ENCODE results near the gene NTMT1. TPM values are rescaled to one million over a fixed set of nuclear protein-coding genes. Genes with fewer than 3 reads are reported as not detected.

NTMT1 gene
- total RNA-seq, 1 donor from 2014 or later: 25.6 TPM

- H3K4me3 ChIP-seq: peak overlapping the region; percentile 38
- ATAC-seq (no peak), DNase-seq (no peak)
- no peaks in the 10 kb centered on the region for H3K36me3 ChIP-seq
- H3K4me1 ChIP-seq: peaks cover 8% of the 10 kb centered on the region
- peaks cover 32% of the 10 kb centered on the region for H3K27me3 ChIP-seq
- intact Hi-C loops (cut with DNase I): no loop called here
- H3K27ac ChIP-seq: no peak overlapping the region
- no peaks in the 10 kb centered on the region for H3K9me3 ChIP-seq
- no peak for TF ChIP-seq CTCF (IDR thresholded peaks at IDR 0.05)
Measured at GRCh38 chr9:129664746-129665388, 38.9 kb downstream of the NTMT1 start.

- intact Hi-C loops (cut with DNase I): no loop called here
- H3K27ac ChIP-seq: no peak within 1 kb of the TSS
- H3K9me3 ChIP-seq: no peaks in the 10 kb centered on the region
- H3K27me3 ChIP-seq: peaks cover 32% of the 10 kb centered on the region
- peak within 1 kb of the TSS; percentile 38 for H3K4me3 ChIP-seq
- H3K36me3 ChIP-seq: no peaks in the 10 kb centered on the region
- DNase-seq: no peak
- peaks cover 8% of the 10 kb centered on the region for H3K4me1 ChIP-seq
- TF ChIP-seq CTCF (IDR thresholded peaks at IDR 0.05): no peak
- ATAC-seq: peak; percentile 12
Measured at GRCh38 chr9:129665389-129665775, 39.4 kb downstream of the NTMT1 start, which contains the start of gene PRRX2. Gene PRRX2, plus strand, starts transcription at chr9:129665647. Its CDS starts 221 bp downstream, at chr9:129665868.

DNA sequence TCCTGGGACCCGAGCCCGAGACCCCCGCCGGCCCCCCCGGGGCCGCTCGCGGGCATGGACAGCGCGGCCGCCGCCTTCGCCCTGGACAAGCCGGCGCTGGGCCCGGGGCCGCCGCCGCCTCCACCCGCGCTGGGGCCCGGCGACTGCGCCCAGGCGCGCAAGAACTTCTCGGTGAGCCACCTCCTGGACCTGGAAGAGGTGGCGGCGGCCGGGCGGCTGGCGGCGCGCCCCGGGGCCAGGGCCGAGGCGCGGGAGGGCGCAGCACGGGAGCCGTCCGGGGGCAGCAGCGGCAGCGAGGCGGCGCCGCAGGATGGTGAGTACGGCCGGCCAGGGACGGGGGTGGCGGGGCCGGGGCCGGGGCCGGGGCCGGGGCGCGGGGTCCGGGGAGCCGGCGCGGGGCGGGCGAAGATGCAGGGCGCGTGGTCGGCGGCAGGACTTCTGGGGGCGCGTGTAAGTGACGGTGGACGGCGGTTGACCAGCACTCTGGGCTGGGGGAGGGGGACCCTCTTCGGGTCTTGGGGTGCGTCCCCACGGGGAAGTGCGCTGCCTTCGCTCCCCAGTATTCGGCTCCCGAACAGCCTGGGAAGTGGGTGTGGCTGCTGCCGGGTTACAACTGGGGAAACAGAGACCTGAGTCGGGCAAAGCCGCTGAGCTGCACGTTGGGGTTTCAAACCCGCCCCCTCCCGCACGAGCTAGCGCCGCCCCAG, 40.0 kb downstream of the NTMT1 start:
- peaks cover 8% of the 10 kb centered on the region for H3K4me1 ChIP-seq
- H3K36me3 ChIP-seq: no peaks in the 10 kb centered on the region
- intact Hi-C loops (cut with DNase I): no loop called here
- ATAC-seq: no peak
- TF ChIP-seq CTCF (IDR thresholded peaks at IDR 0.05): no peak
- peak overlapping the region; percentile 38 for H3K4me3 ChIP-seq
- no peak for DNase-seq
- no peaks in the 10 kb centered on the region for H3K9me3 ChIP-seq
- peaks cover 32% of the 10 kb centered on the region for H3K27me3 ChIP-seq
- H3K27ac ChIP-seq: no peak overlapping the region

GRCh38 chr9:129666575-129666974, 40.6 kb downstream of the NTMT1 start:
- Histone ChIP-seq H3K27ac (no peak overlapping the region), H3K27me3 (peaks cover 32% of the 10 kb centered on the region), H3K9me3 (no peaks in the 10 kb centered on the region), H3K4me1 (peaks cover 8% of the 10 kb centered on the region), H3K36me3 (no peaks in the 10 kb centered on the region), H3K4me3 (no peak overlapping the region)
- DNase-seq: no peak
- ATAC-seq: no peak
- intact Hi-C loops (cut with DNase I): no loop called here
- no peak for TF ChIP-seq CTCF (IDR thresholded peaks at IDR 0.05)

- no peak for TF ChIP-seq CTCF (IDR thresholded peaks at IDR 0.05)
- intact Hi-C loops (cut with DNase I): no loop called here
- H3K4me1 ChIP-seq: peaks cover 8% of the 10 kb centered on the region
- no peaks in the 10 kb centered on the region for H3K36me3 ChIP-seq
- no peaks in the 10 kb centered on the region for H3K9me3 ChIP-seq
- H3K27ac ChIP-seq: no peak overlapping the region
- DNase-seq (no peak), ATAC-seq (no peak)
- H3K4me3 ChIP-seq: no peak overlapping the region
- H3K27me3 ChIP-seq: peaks cover 32% of the 10 kb centered on the region
Measured at GRCh38 chr9:129667378-129667777, 41.4 kb downstream of the NTMT1 start.

All from upper lobe of right lung (tissue), 1 donor.